Kidney capillary endothelial cell (primary cell): ENCODE data around the gene FSHB.
"Not testable (repeated sequence)": the region's sequence is repeated elsewhere in the genome, so short reads cannot be mapped to it uniquely, and the experiment has no call there.

Experiments used
- DNase-seq: peaks from one replicate; pipeline ENCODE4 v3.0.0-alpha.2; 2018; ENCODE audit warnings: low spot score

Gene FSHB

DNA sequence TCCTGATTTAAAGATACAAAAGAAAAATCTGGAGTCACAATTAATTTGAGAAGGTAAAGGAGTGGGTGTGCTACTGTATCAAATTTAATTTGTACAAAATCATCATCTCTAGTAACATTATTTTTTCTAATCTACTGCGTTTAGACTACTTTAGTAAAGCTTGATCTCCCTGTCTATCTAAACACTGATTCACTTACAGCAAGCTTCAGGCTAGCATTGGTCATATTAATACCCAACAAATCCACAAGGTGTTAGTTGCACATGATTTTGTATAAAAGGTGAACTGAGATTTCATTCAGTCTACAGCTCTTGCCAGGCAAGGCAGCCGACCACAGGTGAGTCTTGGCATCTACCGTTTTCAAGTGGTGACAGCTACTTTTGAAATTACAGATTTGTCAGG is at the start of gene FSHB:
FSHB (plus strand) TSS at position 301 of the 400 bp plus-strand sequence. CDS start 889 bp downstream, outside the sequence.
- DNase-seq: no peak

- DNase-seq: no peak
Observed at GRCh38 chr11:30186748-30187147, 44.1 kb upstream of the FSHB start.

DNA sequence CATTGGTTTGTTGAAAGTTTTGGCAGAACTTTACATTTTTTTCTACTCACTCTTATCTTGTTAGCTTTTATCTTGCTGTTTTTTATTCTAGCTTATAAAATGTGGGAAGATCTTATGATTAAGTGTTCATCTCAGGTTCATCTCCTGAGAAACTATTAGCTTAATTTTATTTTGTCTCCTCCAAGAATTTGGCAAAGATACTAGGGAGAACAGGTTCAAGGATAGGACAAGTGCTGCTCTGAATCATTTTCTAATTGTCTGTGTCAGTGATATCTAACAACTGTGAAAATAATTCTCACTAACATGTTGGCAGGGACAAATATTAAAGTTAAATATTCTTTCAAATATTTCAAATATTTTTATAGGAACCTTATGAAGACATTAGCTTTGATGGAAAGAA is 38.2 kb upstream of the FSHB start:
- DNase-seq: no peak

- DNase-seq: peak; percentile 29
Observed at GRCh38 chr11:30196400-30197206, 34.2 kb upstream of the FSHB start.

- DNase-seq: no peak
Observed at GRCh38 chr11:30197869-30198268, 32.9 kb upstream of the FSHB start.

DNA sequence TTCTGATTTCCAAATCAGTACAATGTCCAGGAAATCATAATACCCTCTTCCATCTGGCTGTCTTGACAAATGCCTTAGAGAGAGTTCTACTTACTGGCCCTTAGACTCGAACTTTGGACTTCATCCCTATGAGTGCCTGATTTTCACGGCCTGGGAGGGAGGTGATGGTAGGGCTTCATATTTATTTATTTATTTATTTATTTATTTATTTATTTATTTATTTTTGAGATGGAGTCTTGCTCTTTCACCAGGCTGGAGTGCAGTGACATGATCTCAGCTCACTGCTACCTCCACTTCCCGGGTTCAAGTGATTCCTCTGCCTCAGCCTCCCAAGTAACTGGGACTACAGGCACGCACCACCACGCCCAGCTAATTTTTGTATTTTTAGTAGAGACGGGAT is 27.8 kb upstream of the FSHB start:
- not testable (repeated sequence) for DNase-seq

GRCh38 chr11:30203850-30204249 is 27.0 kb upstream of the FSHB start:
- DNase-seq: no peak

DNA sequence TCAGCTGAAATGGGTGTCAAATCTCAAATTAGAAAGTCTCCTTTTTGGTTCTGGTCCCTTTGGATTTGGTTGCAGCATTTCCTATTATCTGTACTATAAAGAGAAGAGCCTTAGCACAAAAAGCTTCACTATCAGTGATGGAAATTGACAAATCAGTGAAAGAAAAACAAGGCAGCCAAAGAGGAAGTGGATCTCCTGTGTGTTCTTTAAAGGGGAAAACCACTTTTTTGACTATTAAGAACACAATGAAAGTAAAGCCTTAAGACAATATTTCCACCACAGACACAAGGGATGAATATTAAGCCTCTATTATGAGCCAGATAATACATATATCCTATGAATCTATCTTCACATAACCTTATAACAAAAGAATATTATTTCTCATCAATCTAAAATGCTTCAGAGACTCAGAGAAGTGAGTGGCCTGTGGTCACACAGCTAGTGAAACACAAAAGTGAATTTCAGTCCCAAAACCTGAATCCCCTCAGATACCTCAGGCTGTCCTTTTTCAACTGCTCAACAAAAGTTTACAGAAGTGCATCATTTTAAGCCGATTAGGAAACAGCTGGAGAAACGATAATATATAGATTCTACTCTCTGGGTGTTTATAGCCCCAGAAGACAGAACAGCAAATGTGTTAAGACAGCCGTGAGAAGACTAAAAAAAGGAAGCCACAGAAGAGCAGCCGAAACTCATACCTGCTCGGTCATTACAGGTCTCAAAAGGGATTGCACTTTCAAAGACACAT is 24.4 kb upstream of the FSHB start:
- DNase-seq: no peak

- DNase-seq: no peak
Observed at GRCh38 chr11:30210357-30210756, 20.5 kb upstream of the FSHB start.

GRCh38 chr11:30216534-30216933 is 14.3 kb upstream of the FSHB start:
- no peak for DNase-seq

- DNase-seq: no peak
Observed at GRCh38 chr11:30218278-30218677, 12.5 kb upstream of the FSHB start.

DNA sequence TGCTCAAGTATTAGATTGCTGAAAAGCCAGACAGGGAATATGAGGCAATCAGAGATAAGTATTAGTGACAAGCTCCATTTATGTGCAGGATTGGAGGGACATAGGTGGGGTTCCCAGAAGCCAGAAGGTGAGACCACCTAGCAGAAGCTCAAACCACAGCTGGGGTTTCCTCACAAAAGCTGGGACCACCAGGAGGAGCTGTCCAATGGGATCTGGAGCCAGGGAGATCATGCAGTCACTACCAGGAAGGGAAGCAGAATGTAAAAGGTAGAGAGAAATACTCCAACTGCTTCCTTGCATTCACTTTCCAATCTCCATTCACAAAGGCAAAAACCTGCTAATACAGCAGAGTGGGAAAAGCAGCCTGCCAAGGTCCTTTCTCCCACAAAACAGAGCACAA is 5.2 kb upstream of the FSHB start:
- no peak for DNase-seq

DNA sequence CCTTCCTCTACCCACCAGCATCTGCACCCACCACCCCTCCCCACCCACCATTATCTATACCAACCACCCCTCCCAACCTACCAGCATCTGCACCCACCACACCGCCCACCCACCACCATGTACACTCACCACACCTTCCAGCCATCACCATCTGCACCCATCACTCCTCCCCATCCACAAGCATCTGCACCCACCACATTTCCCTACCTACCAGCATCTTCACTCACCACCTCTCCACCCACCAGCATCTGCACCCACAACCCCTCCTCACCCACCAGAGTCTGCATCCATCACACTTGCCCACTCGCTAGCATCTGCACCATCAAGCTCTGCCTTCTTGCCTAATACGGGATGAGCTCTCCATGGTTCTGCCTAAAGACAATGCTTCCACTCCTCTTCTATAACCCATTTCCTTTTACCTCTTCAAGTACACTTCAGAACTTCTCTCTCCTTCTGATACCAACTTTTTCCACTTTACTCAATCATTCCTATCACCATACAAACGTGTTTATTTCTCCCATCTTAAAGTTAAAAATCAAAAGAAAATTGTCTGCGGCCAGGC is 2.4 kb upstream of the FSHB start:
- DNase-seq: no peak

GRCh38 chr11:30239025-30239424 is 8.2 kb downstream of the FSHB start:
- DNase-seq: no peak

- peak; percentile 15 for DNase-seq
Observed at GRCh38 chr11:30244265-30244664, 13.5 kb downstream of the FSHB start.

DNA sequence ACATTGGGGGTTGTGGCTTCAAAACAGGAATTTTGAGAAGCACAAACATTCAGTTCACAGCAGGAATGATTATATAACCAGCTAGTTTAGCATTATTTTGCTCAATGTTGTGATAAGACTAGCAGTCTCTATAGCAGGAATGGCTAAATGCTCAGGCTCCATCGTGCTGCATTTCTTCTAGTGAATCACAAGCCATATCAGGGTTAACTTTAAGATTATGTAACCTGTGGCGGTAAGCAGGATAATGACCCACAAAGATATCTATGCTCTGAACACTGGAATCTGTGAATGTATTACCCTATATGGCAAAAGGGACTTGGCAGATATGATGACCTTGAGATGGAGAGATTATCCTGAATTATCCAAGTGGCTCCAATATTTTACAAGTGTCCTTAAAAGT is 14.8 kb downstream of the FSHB start:
- DNase-seq: no peak

GRCh38 chr11:30254307-30255298 is 23.8 kb downstream of the FSHB start:
- no peak for DNase-seq

DNA sequence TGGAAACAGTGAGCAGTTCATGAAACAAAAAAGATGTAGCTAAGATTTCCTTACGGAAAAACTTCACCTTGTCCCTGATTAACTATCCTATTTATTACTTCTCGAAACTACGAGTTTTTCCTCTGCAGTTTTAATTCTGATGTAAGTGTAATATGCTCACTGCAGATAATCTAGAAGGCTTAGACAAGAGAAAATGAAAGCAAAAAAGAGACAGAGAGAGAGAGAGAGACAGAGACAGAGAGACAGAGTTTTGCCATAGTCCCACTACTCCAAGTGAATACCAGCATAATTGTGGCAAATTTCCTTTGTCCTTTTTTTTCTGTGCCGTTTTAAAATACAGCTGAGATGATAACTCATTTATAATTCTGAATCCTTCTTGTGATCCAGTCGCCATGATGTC is 24.8 kb downstream of the FSHB start:
- no peak for DNase-seq

- DNase-seq: no peak
Observed at GRCh38 chr11:30257058-30257457, 26.2 kb downstream of the FSHB start.

- DNase-seq: no peak
Observed at GRCh38 chr11:30258679-30259078, 27.9 kb downstream of the FSHB start.

GRCh38 chr11:30260813-30261212 is 30.0 kb downstream of the FSHB start:
- DNase-seq: no peak

DNA sequence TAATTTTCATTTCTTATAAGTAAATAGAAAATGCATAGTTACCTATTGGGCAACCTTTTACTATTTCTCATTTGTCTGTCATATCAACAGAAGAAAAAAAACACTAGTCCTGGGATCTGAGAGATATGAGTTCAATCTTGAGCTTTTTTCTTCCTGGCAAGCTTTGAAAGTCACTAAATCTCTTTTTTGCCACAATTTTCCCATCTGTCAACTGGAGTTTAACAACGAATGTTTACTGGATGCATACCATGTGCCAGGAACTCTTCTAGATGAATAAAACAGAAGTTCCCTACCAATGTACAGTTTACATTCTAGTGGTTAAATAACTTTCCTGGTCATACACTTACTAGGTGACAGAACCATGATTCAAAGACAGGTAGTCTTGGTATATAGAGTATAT is 31.0 kb downstream of the FSHB start:
- DNase-seq: no peak
